Measurements from ENCODE around the gene SOBP.

SOBP gene

DNA sequence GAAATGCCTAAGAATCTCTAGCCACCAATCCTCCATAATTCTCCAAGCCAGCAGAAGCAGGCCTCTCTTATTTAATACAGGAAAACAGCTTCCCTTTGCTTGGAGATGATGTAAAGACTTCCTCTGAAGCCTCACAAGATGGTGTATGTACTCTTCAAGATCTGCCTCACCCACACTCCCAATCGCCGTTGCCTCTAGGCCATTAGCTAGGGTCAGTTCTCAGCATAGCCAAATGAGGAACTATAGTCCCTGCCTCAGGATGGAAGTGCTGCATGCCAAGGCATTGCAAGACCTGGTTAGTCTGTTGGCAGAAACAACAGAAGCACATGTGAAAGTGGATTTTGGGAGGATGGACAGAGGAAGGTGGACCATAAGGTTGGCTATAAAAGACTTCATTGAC lies 195.1 kb downstream of the SOBP start:
- DNase-seq (ENCODE audit: low read depth in 2 of 2), result no peak

GRCh38 chr6:107689190-107689589 lies 199.3 kb downstream of the SOBP start:
- no peak for DNase-seq (ENCODE audit: low read depth in 2 of 2)

GRCh38 chr6:107689951-107690642 lies 200.2 kb downstream of the SOBP start:
- DNase-seq (ENCODE audit: low read depth in 2 of 2), result no peak

DNA sequence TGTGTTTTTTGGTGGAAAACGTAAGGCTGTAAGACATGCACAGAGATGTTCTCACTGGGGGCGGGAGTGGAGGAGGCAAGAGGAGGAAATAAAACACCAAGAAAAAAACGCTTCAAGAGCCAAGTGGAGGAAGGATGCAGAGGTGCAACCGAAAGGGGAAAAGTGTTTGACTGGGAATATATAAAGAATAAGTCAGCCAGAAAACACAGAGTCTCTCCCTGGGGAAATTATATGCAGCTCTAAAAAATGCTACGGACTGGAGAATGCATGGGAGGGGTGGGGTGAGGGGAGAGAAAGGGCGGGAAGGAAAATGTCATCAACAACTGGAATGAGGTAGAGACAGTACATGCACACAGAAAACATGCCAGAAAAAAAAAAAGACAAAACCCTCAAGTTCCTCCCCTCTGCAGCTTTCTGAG lies 200.7 kb downstream of the SOBP start:
- DNase-seq (ENCODE audit: low read depth in 2 of 2), result no peak

DNA sequence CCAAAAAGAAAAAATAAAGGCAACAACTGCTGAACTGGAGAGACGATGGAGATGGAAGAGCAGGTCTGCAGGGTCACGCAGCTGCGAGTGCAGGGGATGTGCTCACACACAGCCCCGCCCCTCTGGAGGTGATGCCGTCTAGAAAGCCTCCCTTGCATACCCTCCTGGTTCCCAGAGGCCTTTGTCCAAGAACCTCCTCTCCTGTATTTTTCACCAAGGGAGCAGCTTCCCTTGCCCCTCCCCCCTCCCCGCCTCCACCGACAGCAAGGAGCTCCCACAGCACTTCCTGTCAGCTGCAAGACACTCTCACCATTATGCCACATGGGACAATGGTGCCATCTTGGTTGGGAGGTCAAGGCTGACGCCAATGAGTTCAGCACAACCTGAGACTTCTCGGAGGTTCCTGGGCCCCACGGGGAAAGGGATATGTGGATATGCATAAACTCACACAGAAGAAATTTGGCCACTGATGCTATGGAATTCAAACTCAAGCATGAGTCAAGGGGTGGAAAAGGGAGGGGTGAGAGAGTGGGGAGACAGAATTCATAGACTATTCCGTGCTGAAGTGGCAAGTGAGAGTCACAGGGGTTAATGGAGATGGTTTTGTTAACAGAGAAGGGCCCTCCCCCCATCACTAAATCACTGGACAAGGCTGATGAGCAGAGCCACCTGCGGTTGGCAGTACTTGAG lies 201.3 kb downstream of the SOBP start:
- DNase-seq (ENCODE audit: low read depth in 2 of 2), result no peak

DNA sequence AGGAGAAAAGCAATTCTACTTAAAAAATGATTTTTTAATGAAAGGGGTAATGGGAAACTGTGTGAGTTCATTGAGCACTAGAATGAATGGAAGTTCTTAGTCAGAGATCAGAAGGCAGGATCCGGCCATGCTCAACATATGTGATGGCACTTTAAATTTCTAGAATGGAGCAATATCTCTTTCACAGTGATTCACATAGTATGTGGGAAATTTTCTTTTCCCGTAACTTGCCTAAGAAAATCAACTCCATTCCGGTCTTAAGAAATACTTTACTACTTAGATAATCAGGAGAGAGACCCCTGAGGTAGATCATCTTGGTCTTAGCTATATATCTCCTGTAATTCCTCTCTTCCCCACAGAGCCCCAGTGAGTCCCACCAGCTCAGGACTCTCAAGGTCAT lies 202.4 kb downstream of the SOBP start:
- no peak for DNase-seq (ENCODE audit: low read depth in 2 of 2)

GRCh38 chr6:107695061-107695720 lies 205.3 kb downstream of the SOBP start:
- no peak for DNase-seq (ENCODE audit: low read depth in 2 of 2)

GRCh38 chr6:107697682-107698081 lies 207.8 kb downstream of the SOBP start:
- no peak for DNase-seq (ENCODE audit: low read depth in 2 of 2)

DNA sequence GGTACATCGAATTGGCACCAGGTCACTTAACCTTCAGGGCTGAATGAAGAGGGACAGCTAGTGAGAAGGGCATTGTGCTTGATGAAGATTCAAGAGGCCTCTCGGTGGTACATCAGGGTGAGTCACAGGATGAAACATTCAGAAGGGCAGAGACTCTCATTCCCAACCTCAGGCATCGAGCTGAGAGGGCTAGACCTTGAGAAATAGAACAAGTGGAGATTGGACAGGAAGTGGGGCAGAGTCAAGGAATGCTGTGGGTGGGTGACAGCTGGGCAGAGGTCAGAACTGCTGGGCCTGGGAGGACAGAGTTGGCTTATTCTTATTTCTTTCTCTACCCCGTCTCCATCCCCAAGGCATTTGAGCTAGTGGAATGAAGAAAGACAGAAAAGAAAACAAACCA lies 208.2 kb downstream of the SOBP start:
- DNase-seq (ENCODE audit: low read depth in 2 of 2), result no peak

GRCh38 chr6:107699254-107699653 lies 209.3 kb downstream of the SOBP start:
- DNase-seq (ENCODE audit: low read depth in 2 of 2), result no peak

DNA sequence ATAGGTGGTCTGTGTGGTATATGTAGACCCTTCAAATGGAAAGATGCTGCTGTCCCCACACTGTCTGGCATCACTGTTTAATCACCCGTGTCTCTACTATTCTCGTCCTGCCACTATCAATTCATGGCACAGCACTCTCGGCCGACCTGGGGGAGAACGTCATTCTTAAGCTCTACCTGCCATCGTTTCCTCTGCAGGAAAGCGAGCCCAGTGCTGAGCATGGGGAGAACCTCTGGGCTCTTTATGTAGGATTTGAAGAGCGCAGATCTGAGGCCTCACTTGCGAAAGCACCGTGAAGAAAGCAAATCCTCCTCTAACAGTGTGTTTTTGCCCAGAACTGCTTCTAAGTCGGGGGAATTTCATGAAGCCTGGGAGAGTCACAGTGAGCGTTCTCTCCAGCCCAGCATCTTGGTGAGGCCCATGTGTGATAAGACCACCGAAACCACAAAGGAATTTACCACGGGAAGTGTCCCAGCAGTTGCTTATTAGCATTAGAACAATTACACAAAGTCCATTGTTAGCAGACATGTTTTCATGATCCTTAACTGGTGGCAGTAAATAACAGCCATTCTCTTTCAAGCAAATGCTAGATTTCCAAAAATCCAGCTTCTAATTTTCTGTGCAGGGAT lies 209.9 kb downstream of the SOBP start:
- DNase-seq (ENCODE audit: low read depth in 2 of 2), result no peak

- DNase-seq (ENCODE audit: low read depth in 2 of 2), result no peak
These were observed 213.7 kb downstream of the SOBP start for GRCh38 chr6:107703606-107704005.

GRCh38 chr6:107704347-107705013 lies 214.6 kb downstream of the SOBP start:
- no peak for DNase-seq (ENCODE audit: low read depth in 2 of 2)

DNA sequence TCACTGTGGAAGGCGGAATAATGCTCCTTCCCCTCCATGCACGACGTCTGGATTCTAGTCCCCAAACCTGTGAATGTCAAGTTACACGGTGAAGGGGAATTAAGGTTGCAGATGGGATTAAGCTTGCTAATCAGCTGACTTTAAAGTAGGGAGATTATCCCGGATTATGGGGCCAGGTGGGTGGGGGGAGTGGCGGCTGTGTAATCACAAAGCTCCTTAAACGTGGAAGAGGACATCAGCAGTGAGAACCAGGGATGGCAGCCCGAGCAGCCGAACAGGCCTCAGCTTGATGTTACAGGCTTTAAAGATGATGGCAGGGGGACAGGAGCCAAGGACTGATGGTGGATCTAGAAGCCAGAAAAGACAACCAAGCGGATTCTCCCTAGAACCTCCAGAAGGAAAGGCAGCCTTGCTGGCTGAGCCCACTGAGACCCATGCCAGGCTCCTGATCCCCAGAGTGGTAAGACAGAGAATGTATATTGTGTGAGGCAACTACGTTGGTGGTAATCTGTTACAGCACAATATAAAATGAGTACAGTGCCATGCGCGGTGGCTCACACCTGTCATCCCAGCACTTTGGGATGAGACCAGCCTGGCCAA lies 216.7 kb downstream of the SOBP start:
- no peak for DNase-seq (ENCODE audit: low read depth in 2 of 2)

GRCh38 chr6:107707346-107708275 lies 217.7 kb downstream of the SOBP start:
- no peak for DNase-seq (ENCODE audit: low read depth in 2 of 2)

DNA sequence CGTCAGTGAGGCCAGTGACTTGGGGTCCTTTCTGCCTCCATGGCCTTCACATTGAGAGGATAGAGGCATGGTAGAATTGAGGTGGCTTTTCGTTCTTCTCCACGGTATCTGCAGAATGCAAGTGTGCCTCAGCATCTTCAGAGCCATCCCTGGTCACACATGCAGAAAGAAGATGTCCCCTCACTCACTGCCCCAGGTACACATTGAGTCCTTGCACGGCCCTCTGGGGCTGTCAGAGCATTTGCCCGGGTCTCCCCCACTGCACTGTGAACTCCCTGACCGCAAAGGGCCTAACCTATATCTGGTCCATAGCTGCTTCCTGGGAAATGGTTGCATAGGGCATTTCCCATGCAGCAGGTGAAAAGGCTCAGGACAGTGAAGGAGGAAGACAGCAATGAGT lies 218.5 kb downstream of the SOBP start:
- no peak for DNase-seq (ENCODE audit: low read depth in 2 of 2)

DNA sequence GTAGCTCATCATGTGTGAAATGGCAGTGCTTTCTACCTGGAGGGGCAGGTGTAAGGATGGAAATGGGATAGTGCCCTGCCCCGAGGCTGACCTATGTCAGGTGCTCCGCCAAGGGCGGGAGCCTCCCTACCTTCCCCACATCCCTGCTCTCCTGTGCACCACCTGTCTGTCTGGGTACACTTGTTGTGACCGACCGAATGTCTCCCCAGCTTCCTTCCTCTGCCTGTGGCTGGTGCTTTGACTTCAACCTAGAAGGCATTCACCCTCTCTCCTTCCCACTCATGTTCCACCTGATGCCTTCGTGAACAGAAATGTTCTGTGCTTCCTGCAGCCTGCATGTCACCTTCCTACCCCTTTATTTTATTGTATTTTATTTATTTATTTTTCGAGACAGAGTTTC lies 219.4 kb downstream of the SOBP start:
- no peak for DNase-seq (ENCODE audit: low read depth in 2 of 2)
